ENCODE measurements around the gene VAX1. TPM values are rescaled to one million over a fixed set of nuclear protein-coding genes. Genes with fewer than 3 reads are reported as not detected.

VAX1 gene
- total RNA-seq, 1 experiment from 2014 or later: not detected

DNA sequence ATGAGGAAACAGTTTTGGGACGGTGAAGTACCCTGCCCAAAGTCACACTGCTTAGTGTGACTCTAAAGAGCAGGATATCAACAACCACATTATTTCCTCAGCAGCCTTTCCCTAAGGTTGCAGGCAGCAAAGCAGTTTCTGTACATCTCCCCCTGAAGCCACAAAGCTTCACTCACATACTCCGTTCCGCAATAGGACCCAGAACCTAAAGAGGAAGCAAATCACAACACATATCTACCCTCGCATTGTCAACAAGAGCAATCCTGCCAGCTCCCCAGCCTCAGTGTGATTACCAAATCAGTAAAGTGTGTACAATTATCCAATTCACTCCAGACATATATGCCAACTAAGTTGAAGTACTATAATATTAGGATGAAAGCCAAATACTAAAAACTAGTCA lies 30.8 kb downstream of the VAX1 start:
- no CpG with 5 or more reads among the region's 4 CpGs for WGBS (ENCODE audit: extremely low coverage, insufficient read length, low lambda C conversion rate)
- H3K4me1 Mint-ChIP-seq: peaks cover 3 to 7% of the 10 kb centered on the region in 2 experiments

More for the DNA sequence above, 30.8 kb downstream of the VAX1 start:
- H3K27ac Mint-ChIP-seq: no peak overlapping the region
- Histone ChIP-seq H3K27ac (ENCODE audit: insufficient read length, low read depth, low read length) (no peak overlapping the region), H4K5ac (ENCODE audit: insufficient read length, low read depth, low read length) (no peak overlapping the region), H2BK5ac (ENCODE audit: insufficient read length, low read length) (no peak overlapping the region), H4K8ac (replicated peaks; ENCODE audit: insufficient read length, low read depth, low read length) (no peak overlapping the region), H4K20me1 (ENCODE audit: control insufficient read depth, insufficient read depth, insufficient read length) (no peaks in the 10 kb centered on the region), H3K18ac (ENCODE audit: insufficient read length, low read depth, low read length) (no peak overlapping the region), H3K14ac (ENCODE audit: insufficient read depth, low read length) (no peak overlapping the region), H3K27me3 (ENCODE audit: insufficient read depth, low read length) (no peaks in the 10 kb centered on the region), H3K23me2 (ENCODE audit: insufficient read length, low read depth, low read length, poor library complexity, severe bottlenecking) (no peaks in the 10 kb centered on the region), H2BK15ac (ENCODE audit: low read depth, low read length) (no peak overlapping the region), H3K4me1 (ENCODE audit: insufficient read depth, low read length) (no peaks in the 10 kb centered on the region), H3T11ph (ENCODE audit: low read length) (no peak overlapping the region), H3K79me2 (ENCODE audit: insufficient read depth, low read length) (no peaks in the 10 kb centered on the region), H2AK5ac (ENCODE audit: insufficient read length, low read length) (no peak overlapping the region), H2BK120ac (ENCODE audit: low read depth, low read length, poor library complexity, severe bottlenecking) (no peak overlapping the region), H2AFZ (ENCODE audit: low read length) (no peak overlapping the region), H4K91ac (ENCODE audit: insufficient read length, low read depth, low read length) (no peak overlapping the region), H2BK12ac (ENCODE audit: insufficient read length, low read depth, low read length) (no peak overlapping the region), H3K79me1 (ENCODE audit: insufficient read depth, low read depth, low read length, poor library complexity, severe bottlenecking) (no peaks in the 10 kb centered on the region), H2BK20ac (ENCODE audit: low read depth, low read length, poor library complexity, severe bottlenecking) (no peak overlapping the region), H3K9ac (ENCODE audit: extremely low read depth, insufficient read length, low read length) (no peak overlapping the region), H3K4ac (ENCODE audit: low read depth, low read length) (no peak overlapping the region), H3K56ac (ENCODE audit: insufficient read length, low read depth, low read length) (no peak overlapping the region), H3K9me3 (ENCODE audit: control insufficient read depth, low read depth, low read length) (no peaks in the 10 kb centered on the region), H3K4me2 (ENCODE audit: insufficient read depth, insufficient read length, low read length) (no peak overlapping the region), H3K23ac (ENCODE audit: insufficient read length, low read depth, low read length) (no peak overlapping the region)
- no peak for DNase-seq
- H3K36me3 Mint-ChIP-seq (ENCODE audit: insufficient read depth in 1 of 3, low read depth in 3 of 3): peaks cover 0 to 4% (median 0%) of the 10 kb centered on the region in 3 experiments; a peak in 1 of 7 replicates
- H3K9me3 Mint-ChIP-seq: no peaks in the 10 kb centered on the region
- H3K4me3 Mint-ChIP-seq: no peak overlapping the region
- peaks cover 32% of the 10 kb centered on the region for H3K27me3 Mint-ChIP-seq (ENCODE audit: low read depth)
- no peak for TF ChIP-seq CTCF (conservative IDR thresholded peaks at IDR 0.05)
